GM21390 (cell line): ENCODE measurements around the gene ZNF486.
"Not testable (repeated sequence)": the region's sequence is repeated elsewhere in the genome, so short reads cannot be mapped to it uniquely, and the experiment has no call there.

Experiments used
- ATAC-seq: cut with Tn5 transposase; IDR thresholded peaks from one replicate; pipeline ENCODE4 v1.9.1; 2021; ENCODE audit not compliant: unreplicated experiment

The ZNF486 gene

GRCh38 chr19:20167020-20167644 lies at the start of gene ZNF486:
ZNF486 (plus strand) TSS chr19:20167214; CDS start chr19:20167331, 117 bp downstream.
- peak; percentile 90 for ATAC-seq

DNA sequence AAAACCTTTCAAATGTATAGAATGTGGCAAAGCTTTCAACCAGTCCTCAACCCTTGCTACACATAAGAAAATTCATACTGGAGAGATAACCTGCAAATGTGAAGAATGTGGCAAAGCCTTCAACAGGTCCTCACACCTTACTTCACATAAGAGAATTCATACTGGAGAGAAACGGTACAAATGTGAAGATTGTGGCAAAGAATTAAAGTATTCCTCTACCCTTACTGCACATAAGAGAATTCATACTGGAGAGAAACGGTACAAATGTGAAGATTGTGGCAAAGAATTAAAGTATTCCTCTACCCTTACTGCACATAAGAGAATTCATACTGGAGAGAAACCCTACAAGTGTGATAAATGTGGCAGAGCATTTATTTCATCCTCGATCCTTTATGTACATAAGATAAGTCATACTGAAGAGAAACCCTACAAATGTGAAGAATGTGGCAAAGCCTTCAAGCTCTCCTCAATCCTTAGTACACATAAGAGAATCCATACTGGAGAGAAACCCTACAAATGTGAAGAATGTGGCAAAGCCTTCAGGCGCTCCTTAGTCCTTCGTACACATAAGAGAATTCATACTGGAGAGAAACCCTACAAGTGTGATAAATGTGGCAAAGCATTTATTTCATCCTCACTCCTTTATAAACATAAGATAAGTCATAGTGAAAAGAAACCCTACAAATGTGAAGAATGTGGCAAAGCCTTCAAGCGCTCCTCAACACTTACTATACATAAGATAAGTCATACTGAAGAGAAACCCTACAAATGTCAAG lies 48.8 kb upstream of the ZNF486 start:
- not testable (repeated sequence) for ATAC-seq

- no peak for ATAC-seq
Measured at GRCh38 chr19:20124879-20125278, 42.1 kb upstream of the ZNF486 start.

- ATAC-seq: not testable (repeated sequence)
Measured at GRCh38 chr19:20132933-20133332, 34.1 kb upstream of the ZNF486 start.

DNA sequence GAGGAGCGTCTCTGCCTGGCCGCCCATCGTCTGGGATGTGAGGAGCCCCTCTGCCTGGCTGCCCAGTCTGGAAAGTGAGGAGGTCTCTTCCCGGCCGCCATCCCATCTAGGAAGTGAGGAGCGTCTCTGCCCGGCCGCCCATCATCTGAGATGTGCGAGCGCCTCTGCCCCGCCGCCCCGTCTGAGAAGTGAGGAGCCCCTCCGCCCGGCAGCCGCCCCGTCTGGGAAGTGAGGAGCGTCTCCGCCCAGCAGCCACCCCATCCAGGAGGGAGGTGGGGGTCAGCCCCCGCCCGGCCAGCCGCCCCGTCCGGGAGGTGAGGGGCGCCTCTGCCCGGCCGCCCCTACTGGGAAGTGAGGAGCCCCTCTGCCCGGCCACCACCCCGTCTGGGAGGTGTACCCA lies 29.3 kb upstream of the ZNF486 start:
- ATAC-seq: not testable (repeated sequence)

DNA sequence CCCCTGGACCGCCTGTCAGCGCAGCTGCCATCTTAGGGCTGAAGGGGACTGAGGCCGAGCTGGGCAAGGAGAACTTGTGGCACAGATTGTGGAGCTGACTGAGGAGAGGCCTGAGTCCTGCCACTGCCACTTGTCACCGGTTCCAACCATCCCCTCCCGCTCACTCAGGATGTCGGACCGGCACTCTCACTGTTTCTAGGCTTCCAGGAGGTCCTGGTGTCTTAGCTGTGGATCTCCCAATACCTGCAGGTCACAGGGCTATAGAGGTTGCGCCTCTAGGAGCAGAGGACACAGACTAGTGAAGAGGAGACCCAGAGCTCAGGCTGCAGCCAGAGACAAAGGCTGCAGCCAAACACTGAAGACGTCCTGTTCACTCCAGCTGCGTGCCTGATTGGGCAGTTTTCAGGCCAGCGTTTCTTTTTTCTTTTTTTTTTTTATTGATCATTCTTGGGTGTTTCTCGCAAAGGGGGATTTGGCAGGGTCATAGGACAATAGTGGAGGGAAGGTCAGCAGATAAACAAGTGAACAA lies 15.3 kb upstream of the ZNF486 start:
- no peak for ATAC-seq

GRCh38 chr19:20152506-20152905 lies 14.5 kb upstream of the ZNF486 start:
- not testable (repeated sequence) for ATAC-seq

DNA sequence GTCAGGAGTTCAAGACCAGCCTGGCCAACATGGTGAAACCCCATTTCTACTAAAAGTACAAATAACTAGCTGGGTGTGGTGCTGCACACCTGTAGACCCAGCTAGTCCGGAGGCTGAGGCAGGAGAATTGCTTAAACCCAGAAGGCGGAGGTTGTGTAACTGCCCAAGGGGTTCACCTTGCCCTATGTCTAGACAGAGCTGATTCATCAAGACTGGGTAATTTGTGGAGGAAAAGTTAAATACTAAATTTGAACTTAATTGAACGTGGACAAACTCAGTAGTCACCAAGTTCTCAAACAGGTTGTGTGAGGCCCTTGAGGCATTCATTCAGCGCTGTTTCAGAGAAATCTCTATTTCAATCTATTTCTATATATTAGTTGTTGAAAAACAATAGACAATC lies 13.7 kb upstream of the ZNF486 start:
- no peak for ATAC-seq

DNA sequence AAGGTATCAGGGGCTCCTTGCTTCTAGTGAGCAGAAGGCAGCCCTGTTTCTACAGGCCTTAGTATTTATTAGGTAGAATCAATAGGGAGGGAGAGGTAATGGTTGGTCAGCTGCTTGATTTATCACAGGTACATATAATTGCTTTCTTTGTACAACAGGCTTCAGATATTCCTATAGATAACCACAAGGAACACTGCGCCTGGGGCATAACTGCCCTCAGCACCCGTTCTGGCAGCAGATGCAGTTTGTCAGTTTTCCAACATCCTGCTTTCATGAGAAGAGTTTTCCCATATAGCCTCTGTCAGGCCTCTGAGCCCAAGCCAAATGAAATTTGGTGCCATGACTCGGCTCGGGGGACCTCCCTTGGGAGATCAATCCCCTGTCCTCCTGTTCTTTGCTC lies 12.4 kb upstream of the ZNF486 start:
- ATAC-seq: no peak

DNA sequence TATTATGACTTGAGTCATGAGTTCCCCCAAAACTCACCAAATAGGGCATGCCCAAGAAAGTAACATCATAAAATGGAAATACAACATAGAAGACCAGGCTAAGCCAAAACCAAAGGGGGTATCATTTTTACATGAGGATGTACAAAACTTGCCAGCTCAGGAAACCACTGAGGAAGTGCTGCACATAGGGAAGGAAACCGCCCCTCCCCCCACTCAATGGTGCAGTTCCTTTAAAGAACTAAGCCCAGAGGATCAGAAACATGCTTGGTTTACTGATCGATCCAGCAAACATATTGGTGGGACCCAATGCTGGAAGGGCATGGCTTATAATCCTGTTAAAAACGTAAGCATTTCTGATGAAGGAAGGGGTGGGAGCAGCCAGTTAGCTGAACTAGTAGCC lies 4.2 kb upstream of the ZNF486 start:
- no peak for ATAC-seq

DNA sequence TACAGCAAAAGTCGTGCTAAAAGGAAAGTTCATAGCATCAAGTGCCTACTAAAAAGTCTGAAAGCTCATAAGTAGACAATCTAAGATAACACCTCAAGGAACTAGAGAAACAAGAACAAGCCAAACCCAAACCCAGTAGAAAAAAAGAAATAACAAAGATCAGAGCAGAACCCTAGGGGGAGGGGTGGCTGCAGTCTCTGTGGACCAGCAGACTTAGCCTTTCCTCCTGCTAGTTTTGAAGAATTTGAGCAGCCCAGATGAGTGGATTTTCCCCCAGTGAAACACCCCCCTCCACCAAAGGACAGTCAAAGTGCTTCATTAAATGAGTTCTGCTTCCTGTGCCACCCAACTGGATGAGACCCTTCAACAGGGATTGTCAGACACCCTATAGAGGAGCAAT lies 2.6 kb upstream of the ZNF486 start:
- ATAC-seq: no peak

DNA sequence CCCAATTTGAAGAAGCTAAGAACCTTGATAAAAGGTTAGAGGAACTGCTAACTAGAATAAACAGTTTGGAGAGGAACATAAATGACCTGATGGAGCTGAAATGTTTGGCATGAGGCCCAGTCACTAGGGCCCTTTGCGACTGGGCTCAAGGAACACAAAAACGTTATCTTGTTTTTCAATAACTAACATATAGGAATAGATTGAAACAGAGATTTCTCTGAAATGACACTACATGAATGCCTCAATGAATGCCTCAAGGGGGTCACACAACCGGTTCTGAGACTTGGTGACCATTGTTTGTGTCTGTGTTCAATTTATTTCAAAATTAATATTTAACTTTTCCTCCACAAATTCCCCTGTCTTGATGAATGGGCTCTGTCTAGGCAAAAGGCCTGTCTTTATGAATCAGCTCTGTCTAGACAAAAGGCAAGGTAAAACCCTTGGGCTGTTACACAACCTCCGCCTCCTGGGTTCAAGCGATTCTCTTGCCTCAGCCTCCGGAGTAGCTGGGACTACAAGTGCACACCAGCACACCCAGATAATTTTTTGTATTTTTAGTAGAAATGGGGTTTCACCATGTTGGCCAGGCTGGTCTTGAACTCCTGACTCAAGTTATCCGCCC lies 932 bp upstream of the ZNF486 start:
- ATAC-seq: no peak

GRCh38 chr19:20167651-20168122 lies 673 bp downstream of the ZNF486 start:
- ATAC-seq: no peak

- ATAC-seq: no peak
Measured at GRCh38 chr19:20171285-20171684, 4.3 kb downstream of the ZNF486 start.

DNA sequence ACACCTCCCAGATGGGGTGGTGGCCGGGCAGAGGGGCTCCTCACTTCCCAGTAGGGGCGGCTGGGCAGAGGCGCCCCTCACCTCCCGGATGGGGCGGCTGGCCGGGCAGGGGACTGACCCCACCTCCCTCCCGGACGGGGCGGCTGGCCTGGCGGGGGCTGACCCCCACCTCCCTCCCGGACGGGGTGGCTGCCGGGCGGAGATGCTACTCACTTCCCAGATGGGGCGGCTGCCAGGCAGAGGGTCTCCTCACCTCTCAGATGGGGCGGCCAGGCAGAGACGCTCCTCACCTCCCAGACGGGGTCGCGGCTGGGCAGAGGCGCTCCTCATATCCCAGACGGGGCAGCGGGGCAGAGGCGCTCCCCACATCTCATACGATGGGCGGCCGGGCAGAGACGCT lies 8.8 kb downstream of the ZNF486 start:
- not testable (repeated sequence) for ATAC-seq

- ATAC-seq: not testable (repeated sequence)
Measured at GRCh38 chr19:20179956-20180355, 12.9 kb downstream of the ZNF486 start.

DNA sequence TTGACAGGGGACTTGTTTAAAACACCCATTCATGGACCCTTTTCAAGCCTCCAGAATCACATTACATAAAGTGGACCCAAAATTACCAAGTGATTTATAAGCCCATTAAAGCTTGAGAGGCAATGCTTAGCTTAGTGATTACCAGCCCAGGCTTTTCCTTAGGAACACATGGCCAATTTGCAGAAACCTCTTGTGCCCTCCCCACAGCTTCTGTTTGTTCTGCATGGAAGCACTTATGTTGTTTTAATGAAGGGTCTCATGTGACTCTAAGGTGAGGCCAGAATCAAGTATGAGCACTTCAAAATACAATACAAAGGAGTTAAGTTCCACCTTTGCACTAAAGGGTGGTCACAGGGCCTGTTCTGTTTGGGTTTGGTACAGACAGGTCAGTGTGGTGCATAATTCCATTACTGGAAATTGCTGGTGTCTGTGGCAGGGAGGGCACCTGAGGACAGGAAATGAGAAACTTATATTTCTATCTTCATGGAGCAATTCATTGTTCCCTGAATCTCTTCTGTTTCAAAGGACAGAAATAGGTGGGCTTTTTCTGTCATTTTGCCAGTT lies 15.3 kb downstream of the ZNF486 start:
- ATAC-seq: no peak

DNA sequence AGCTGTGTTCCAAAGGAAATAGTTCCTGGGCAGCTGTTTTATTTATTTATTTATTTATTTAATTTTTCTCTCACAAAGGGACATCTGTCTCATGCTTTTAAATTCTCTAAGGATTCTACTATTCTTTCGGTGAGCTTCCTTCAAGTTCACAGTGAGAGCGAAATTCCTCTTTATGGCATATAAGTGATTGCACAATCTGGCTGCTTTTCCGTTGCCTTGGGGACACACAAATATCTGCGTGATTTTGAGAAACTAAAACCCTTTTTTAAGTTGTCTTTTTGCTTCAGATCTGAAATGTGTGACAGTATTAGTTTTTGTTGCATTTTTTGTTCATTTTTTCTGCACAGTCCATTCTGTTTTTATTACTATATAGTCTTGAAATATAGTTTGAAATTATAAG lies 19.2 kb downstream of the ZNF486 start:
- no peak for ATAC-seq

DNA sequence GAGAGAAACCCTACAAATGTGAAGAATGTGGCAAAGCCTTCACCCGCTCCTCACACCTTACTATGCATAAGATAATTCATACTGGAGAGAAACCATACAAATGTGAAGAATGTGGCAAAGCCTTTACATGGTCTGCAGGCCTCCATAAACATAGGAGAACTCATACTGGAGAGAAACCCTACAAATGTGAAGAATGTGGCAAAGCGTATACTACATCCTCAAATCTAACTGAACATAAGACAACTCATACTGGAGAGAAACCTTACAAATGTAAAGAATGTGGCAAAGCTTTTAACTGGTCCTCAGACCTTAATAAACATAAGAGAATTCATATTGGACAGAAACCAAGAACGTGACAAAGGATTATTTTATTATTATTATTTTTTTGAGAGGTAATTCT lies 30.7 kb downstream of the ZNF486 start:
- no peak for ATAC-seq

- no peak for ATAC-seq
Measured at GRCh38 chr19:20209051-20209450, 42.0 kb downstream of the ZNF486 start.

DNA sequence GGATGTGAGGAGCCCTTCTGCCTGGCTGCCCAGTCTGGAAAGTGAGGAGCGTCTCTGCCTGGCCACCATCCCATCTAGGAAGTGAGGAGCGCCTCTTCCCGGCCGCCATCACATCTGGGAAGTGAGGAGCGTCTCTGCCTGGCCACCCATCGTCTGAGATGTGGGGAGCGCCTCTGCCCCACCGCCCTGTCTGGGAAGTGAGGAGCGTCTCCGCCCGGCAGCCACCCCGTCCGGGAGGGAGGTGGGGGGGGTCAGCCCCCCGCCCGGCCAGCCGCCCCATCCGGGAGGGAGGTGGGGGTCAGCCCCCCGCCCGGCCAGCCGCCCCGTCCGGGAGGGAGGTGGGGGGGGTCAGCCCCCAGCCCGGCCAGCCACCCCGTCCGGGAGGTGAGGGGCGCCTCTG lies 47.4 kb downstream of the ZNF486 start:
- ATAC-seq: not testable (repeated sequence)
